Measurements from ENCODE around the gene MCHR1. TPM values are rescaled to one million over a fixed set of nuclear protein-coding genes. Genes with fewer than 3 reads are reported as not detected.

The MCHR1 gene
- polyA plus RNA-seq, 2 of the 4 experiments (the other 2 are of a cell fraction): not detected

GRCh38 chr22:40705918-40706682 is 26.8 kb downstream of the MCHR1 start:
- WGBS (ENCODE audit: missing lambda C conversion rate): 69% methylated on average over 9 of the region's 9 CpGs
- H3K4me1 ChIP-seq: peaks cover 12% of the 10 kb centered on the region
- CTCF ChIA-PET: no interaction called here
- no peak for TF ChIP-seq HOXA7 (CRISPR knock-in tag; IDR thresholded peaks at IDR 0.05)
- TF ChIP-seq KDM1A (IDR thresholded peaks at IDR 0.05; ENCODE audit: low read depth): peak; percentile 51; the same call in 1 of the 2 replicates
- TF ChIP-seq NFE2L2 (conservative IDR thresholded peaks at IDR 0.05; ENCODE audit: low read length): no peak
- no peak overlapping the region for H3K27ac ChIP-seq
- DNase-seq (ENCODE audit: low read depth in 1 of 2, low spot score in 1 of 2): no peak
- H3K4me3 ChIP-seq: no peak overlapping the region
- POLR2A ChIA-PET: no interaction called here
- peaks cover 9% of the 10 kb centered on the region for H3K9me3 ChIP-seq
- no peak for ATAC-seq
- no peak overlapping the region for H3K4me2 ChIP-seq
- FAIRE-seq: no peak

- peaks cover 9% of the 10 kb centered on the region for H3K9me3 ChIP-seq
- ChIA-PET CTCF (interaction anchor here (1.6 kb wide), 1 partner anchor 52 kb away, joined by 9 read pairs; no protein-coding TSS in a partner anchor), POLR2A (no interaction called here)
- WGBS (ENCODE audit: missing lambda C conversion rate): 57% methylated on average over 2 of the region's 2 CpGs
- no peak for ATAC-seq
- no peak for FAIRE-seq
- no peak overlapping the region for H3K4me2 ChIP-seq
- peaks cover 21% of the 10 kb centered on the region for H3K4me1 ChIP-seq
- no peak for TF ChIP-seq SREBF2 (IDR thresholded peaks at IDR 0.05)
- TF ChIP-seq ZFP36 (IDR thresholded peaks at IDR 0.05; ENCODE audit: borderline replicate concordance, partially characterized antibody): no peak
- TF ChIP-seq PBX3 (IDR thresholded peaks at IDR 0.05): no peak
- TF ChIP-seq ZSCAN20 (CRISPR knock-in tag; IDR thresholded peaks at IDR 0.05): no peak
- TF ChIP-seq HOXA7 (CRISPR knock-in tag; IDR thresholded peaks at IDR 0.05): no peak
- no peak for TF ChIP-seq MAX (IDR thresholded peaks at IDR 0.05)
- TF ChIP-seq BHLHE40 (IDR thresholded peaks at IDR 0.05; ENCODE audit: low read depth, low read length): no peak
- TF ChIP-seq MYC (IDR thresholded peaks at IDR 0.05; ENCODE audit: borderline replicate concordance, low read length): no peak
- TF ChIP-seq KDM1A (IDR thresholded peaks at IDR 0.05; ENCODE audit: low read depth): no peak
- TF ChIP-seq TFCP2L1 (CRISPR knock-in tag; IDR thresholded peaks at IDR 0.05): no peak
- no peak for TF ChIP-seq CTCF (IDR thresholded peaks at IDR 0.05)
- TF ChIP-seq REST (IDR thresholded peaks at IDR 0.05): no peak
- no peak for TF ChIP-seq JUNB (IDR thresholded peaks at IDR 0.05)
- no peak for TF ChIP-seq NR3C1 (IDR thresholded peaks at IDR 0.05)
- no peak for TF ChIP-seq NFE2L2 (conservative IDR thresholded peaks at IDR 0.05; ENCODE audit: low read length)
- TF ChIP-seq KDM5A (IDR thresholded peaks at IDR 0.05): no peak
- TF ChIP-seq HOXB13 (CRISPR knock-in tag; IDR thresholded peaks at IDR 0.05; ENCODE audit: low read depth): no peak
- no peak for TF ChIP-seq HOXB5 (CRISPR knock-in tag; IDR thresholded peaks at IDR 0.05)
- TF ChIP-seq POLR2AphosphoS2 (conservative IDR thresholded peaks at IDR 0.05; ENCODE audit: low read length): no peak
- no peak overlapping the region for H3K4me3 ChIP-seq
- DNase-seq (ENCODE audit: low read depth in 1 of 2, low spot score in 1 of 2): no peak
- no peak overlapping the region for H3K27ac ChIP-seq
These were observed 27.9 kb downstream of the MCHR1 start for GRCh38 chr22:40707154-40707553.

All from A549 (cell line).